Measurements from ENCODE around the gene PPFIA4.

GRCh38 chr1:203050826-203051225 lies 24.5 kb downstream of the PPFIA4 start:
- TF ChIP-seq, protein P1, sequence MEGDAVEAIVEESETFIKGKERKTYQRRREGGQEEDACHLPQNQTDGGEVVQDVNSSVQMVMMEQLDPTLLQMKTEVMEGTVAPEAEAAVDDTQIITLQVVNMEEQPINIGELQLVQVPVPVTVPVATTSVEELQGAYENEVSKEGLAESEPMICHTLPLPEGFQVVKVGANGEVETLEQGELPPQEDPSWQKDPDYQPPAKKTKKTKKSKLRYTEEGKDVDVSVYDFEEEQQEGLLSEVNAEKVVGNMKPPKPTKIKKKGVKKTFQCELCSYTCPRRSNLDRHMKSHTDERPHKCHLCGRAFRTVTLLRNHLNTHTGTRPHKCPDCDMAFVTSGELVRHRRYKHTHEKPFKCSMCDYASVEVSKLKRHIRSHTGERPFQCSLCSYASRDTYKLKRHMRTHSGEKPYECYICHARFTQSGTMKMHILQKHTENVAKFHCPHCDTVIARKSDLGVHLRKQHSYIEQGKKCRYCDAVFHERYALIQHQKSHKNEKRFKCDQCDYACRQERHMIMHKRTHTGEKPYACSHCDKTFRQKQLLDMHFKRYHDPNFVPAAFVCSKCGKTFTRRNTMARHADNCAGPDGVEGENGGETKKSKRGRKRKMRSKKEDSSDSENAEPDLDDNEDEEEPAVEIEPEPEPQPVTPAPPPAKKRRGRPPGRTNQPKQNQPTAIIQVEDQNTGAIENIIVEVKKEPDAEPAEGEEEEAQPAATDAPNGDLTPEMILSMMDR (IDR thresholded peaks at IDR 0.05), result no peak
- TF ChIP-seq JUND (IDR thresholded peaks at IDR 0.05) (no peak), ELF1 (IDR thresholded peaks at IDR 0.05) (no peak), CHD2 (IDR thresholded peaks at IDR 0.05; ENCODE audit: low read length, partially characterized antibody) (no peak), TEAD4 (IDR thresholded peaks at IDR 0.05; ENCODE audit: borderline replicate concordance, insufficient read depth) (no peak), POLR2AphosphoS5 (IDR thresholded peaks at IDR 0.05; ENCODE audit: low read depth, low read length) (no peak), SIN3A (IDR thresholded peaks at IDR 0.05; ENCODE audit: borderline replicate concordance, low read depth, low read length) (no peak)
